H1 (cell line): ENCODE data around the gene ZNF423. TPM values are rescaled to one million over a fixed set of nuclear protein-coding genes. Genes with fewer than 3 reads are reported as not detected.

ENCODE experiments used
- KDM1A ChIP-seq: fragments of 200-600, 300-600 bp; sonication (generic); IDR thresholded peaks from 2 replicates; pipeline ENCODE4 v1.7.1; 2016; ENCODE audit warnings: mild to moderate bottlenecking, low read length, borderline replicate concordance
- polyA plus RNA-seq, 7 experiments: library from polyadenylated mRNA; depleted of rRNA in 3 of 7; stranded (reverse) in 5 of 7; unstranded in 2 of 7; fragments of >200 nt in 5 of 7; fragments of 200-250 nt in 2 of 7; gene quantifications; 1 replicate in 5 of 7; 2 replicates in 1 of 7; 4 replicates in 1 of 7; pipeline versions ENCODE4 v1.2.1 to v1.2.3, GENCODE V29; 2011 to 2013; ENCODE audit warnings: missing spikeins in 2 of 7, mixed read lengths in 2 of 7
- total RNA-seq: library from RNA; stranded (reverse); fragmentation: NEBNext Ultra II Directional; extraction: Animal tissue kit (Norgen Biotek cat#: 25700); gene quantifications from 2 replicates; pipeline ENCODE4 v1.2.1, GENCODE V29; 2021
- TF ChIP-seq, protein P1 (sequence below): fragments of 300-600 bp; sonication (generic); IDR thresholded peaks from 2 replicates; pipeline ENCODE4 v1.7.1; 2012; ENCODE audit warnings: low read length, moderate library complexity, mild to moderate bottlenecking, inconsistent platforms; ENCODE audit not compliant: insufficient replicate concordance

ZNF423 gene
- total and polyA plus RNA-seq, 2 of the 8 experiments (the other 6 are each of a cell fraction or from before 2014, with no cell fraction given): 38.2 to 52.3 TPM

- TF ChIP-seq, protein P1, sequence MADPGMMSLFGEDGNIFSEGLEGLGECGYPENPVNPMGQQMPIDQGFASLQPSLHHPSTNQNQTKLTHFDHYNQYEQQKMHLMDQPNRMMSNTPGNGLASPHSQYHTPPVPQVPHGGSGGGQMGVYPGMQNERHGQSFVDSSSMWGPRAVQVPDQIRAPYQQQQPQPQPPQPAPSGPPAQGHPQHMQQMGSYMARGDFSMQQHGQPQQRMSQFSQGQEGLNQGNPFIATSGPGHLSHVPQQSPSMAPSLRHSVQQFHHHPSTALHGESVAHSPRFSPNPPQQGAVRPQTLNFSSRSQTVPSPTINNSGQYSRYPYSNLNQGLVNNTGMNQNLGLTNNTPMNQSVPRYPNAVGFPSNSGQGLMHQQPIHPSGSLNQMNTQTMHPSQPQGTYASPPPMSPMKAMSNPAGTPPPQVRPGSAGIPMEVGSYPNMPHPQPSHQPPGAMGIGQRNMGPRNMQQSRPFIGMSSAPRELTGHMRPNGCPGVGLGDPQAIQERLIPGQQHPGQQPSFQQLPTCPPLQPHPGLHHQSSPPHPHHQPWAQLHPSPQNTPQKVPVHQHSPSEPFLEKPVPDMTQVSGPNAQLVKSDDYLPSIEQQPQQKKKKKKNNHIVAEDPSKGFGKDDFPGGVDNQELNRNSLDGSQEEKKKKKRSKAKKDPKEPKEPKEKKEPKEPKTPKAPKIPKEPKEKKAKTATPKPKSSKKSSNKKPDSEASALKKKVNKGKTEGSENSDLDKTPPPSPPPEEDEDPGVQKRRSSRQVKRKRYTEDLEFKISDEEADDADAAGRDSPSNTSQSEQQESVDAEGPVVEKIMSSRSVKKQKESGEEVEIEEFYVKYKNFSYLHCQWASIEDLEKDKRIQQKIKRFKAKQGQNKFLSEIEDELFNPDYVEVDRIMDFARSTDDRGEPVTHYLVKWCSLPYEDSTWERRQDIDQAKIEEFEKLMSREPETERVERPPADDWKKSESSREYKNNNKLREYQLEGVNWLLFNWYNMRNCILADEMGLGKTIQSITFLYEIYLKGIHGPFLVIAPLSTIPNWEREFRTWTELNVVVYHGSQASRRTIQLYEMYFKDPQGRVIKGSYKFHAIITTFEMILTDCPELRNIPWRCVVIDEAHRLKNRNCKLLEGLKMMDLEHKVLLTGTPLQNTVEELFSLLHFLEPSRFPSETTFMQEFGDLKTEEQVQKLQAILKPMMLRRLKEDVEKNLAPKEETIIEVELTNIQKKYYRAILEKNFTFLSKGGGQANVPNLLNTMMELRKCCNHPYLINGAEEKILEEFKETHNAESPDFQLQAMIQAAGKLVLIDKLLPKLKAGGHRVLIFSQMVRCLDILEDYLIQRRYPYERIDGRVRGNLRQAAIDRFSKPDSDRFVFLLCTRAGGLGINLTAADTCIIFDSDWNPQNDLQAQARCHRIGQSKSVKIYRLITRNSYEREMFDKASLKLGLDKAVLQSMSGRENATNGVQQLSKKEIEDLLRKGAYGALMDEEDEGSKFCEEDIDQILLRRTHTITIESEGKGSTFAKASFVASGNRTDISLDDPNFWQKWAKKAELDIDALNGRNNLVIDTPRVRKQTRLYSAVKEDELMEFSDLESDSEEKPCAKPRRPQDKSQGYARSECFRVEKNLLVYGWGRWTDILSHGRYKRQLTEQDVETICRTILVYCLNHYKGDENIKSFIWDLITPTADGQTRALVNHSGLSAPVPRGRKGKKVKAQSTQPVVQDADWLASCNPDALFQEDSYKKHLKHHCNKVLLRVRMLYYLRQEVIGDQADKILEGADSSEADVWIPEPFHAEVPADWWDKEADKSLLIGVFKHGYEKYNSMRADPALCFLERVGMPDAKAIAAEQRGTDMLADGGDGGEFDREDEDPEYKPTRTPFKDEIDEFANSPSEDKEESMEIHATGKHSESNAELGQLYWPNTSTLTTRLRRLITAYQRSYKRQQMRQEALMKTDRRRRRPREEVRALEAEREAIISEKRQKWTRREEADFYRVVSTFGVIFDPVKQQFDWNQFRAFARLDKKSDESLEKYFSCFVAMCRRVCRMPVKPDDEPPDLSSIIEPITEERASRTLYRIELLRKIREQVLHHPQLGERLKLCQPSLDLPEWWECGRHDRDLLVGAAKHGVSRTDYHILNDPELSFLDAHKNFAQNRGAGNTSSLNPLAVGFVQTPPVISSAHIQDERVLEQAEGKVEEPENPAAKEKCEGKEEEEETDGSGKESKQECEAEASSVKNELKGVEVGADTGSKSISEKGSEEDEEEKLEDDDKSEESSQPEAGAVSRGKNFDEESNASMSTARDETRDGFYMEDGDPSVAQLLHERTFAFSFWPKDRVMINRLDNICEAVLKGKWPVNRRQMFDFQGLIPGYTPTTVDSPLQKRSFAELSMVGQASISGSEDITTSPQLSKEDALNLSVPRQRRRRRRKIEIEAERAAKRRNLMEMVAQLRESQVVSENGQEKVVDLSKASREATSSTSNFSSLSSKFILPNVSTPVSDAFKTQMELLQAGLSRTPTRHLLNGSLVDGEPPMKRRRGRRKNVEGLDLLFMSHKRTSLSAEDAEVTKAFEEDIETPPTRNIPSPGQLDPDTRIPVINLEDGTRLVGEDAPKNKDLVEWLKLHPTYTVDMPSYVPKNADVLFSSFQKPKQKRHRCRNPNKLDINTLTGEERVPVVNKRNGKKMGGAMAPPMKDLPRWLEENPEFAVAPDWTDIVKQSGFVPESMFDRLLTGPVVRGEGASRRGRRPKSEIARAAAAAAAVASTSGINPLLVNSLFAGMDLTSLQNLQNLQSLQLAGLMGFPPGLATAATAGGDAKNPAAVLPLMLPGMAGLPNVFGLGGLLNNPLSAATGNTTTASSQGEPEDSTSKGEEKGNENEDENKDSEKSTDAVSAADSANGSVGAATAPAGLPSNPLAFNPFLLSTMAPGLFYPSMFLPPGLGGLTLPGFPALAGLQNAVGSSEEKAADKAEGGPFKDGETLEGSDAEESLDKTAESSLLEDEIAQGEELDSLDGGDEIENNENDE: no peak
- no peak for TF ChIP-seq KDM1A
These were observed 265.6 kb downstream of the ZNF423 start (continued) for GRCh38 chr16:49590166-49590871.
